Stomach (tissue), 4 donors: ENCODE results near the gene CARS1.

Source experiments
- CTCF ChIP-seq, 7 experiments: fragments of 450-650 bp in 4 of 7; fragments of 200-600 bp in 3 of 7; sonication (generic) in 3 of 7; IDR thresholded peaks; one replicate each; pipeline ENCODE4 v1.5.1; 2016 to 2019; ENCODE audit warnings: antibody characterized with exemption in 7 of 7, control low read depth in 2 of 7, mild to moderate bottlenecking in 1 of 7
- EP300 ChIP-seq: sonication (generic); formaldehyde crosslinking; IDR thresholded peaks from one replicate; pipeline ENCODE4 v1.6.1; 2017; ENCODE audit warnings: antibody characterized with exemption
- POLR2A ChIP-seq, 4 donors: fragments of 450-650 bp; IDR thresholded peaks; one replicate each; pipeline ENCODE4 v1.6.1; 2016; ENCODE audit warnings: antibody characterized with exemption in 4 of 4, control low read depth in 2 of 4, mild to moderate bottlenecking in 1 of 4, moderate library complexity in 1 of 4

GRCh38 chr11:3006505-3007260, 50.5 kb downstream of the CARS1 start:
- TF ChIP-seq CTCF (IDR thresholded peaks at IDR 0.05) (no peak), POLR2A (IDR thresholded peaks at IDR 0.05) (no peak), EP300 (no peak)
